GM12872 (cell line): Measurements from ENCODE around the gene MSRB1.

Experiments
- TF ChIP-seq, protein P1 (sequence below): IDR thresholded peaks from 3 replicates; pipeline ENCODE4 v1.5.1; 2011; ENCODE audit warnings: low read depth, mild to moderate bottlenecking, low read length, moderate library complexity; ENCODE audit not compliant: insufficient read depth

The MSRB1 gene

DNA sequence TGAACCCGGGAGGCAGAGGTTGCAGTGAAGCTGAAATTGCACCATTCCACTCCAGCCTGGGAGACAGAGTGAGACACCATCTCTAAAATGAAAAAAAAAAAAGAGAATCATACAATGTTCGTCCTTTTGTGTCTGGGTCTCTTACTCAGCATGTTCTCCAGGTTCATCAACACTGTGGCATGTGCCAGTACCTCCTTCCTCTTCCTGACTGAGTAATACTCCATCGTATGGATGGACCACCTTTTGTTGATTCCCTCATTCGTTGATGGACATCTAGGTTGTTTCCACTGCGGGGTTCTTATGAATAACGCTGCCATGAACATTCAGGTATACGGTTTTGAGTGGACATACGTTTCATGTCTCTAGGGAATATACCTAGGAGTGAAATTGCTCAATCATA lies 20.6 kb downstream of the MSRB1 start:
- TF ChIP-seq, protein P1, sequence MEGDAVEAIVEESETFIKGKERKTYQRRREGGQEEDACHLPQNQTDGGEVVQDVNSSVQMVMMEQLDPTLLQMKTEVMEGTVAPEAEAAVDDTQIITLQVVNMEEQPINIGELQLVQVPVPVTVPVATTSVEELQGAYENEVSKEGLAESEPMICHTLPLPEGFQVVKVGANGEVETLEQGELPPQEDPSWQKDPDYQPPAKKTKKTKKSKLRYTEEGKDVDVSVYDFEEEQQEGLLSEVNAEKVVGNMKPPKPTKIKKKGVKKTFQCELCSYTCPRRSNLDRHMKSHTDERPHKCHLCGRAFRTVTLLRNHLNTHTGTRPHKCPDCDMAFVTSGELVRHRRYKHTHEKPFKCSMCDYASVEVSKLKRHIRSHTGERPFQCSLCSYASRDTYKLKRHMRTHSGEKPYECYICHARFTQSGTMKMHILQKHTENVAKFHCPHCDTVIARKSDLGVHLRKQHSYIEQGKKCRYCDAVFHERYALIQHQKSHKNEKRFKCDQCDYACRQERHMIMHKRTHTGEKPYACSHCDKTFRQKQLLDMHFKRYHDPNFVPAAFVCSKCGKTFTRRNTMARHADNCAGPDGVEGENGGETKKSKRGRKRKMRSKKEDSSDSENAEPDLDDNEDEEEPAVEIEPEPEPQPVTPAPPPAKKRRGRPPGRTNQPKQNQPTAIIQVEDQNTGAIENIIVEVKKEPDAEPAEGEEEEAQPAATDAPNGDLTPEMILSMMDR: no peak

DNA sequence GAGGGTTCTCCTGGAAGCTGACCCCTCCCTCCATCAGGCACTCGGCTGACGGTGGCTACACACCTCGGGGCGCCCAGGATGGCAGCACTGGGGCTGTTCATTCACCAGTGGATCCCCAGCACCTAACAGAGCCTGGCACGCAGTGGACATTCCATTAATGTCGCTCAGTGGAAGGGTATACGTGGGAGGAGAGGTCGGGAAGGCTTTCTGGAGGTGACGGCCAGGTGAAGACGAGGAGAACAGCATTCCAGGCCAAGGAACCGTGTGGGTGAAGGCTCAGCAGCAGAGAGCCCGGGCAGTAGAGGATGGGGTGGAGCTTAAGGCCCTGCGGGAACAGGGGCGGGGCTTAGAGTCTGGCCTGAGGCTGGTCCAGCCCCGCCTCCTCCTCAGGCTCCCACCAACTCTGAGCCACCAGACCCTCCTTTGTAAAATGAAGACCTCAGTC lies 22.2 kb downstream of the MSRB1 start:
- TF ChIP-seq, protein P1: no peak

DNA sequence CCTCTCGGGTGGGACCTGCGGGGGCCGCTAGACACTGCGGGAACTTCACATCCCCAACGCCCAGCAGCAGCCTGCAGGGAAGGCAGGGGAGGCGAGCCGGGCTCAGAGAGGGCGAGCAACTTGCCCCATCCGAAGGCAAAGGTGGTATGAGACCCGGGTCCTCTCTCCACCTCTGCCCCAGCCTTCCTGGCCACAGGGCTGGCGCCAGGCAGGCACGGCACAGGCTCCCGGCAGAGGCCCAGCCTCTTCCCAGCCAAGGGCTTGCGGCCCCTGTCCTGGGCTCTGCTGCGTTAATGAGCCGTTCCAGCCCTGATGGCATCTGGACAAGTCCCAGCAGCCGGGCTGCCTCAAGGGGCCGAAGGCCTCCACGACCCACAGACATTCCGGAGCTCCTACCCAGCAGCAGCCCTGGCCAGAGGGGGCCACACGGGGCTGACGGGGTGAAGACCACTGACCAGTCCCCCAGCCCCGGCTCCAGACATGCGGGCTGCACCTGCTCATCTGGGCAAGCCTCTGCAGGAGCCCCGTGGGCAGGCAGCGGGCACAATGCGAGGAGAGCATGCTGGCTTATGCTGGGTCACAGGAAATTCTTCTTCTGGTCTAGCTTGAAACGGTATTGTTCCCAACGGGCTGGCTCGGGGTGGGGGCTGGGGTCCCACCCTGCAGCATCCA lies 23.5 kb downstream of the MSRB1 start:
- TF ChIP-seq, protein P1: no peak

DNA sequence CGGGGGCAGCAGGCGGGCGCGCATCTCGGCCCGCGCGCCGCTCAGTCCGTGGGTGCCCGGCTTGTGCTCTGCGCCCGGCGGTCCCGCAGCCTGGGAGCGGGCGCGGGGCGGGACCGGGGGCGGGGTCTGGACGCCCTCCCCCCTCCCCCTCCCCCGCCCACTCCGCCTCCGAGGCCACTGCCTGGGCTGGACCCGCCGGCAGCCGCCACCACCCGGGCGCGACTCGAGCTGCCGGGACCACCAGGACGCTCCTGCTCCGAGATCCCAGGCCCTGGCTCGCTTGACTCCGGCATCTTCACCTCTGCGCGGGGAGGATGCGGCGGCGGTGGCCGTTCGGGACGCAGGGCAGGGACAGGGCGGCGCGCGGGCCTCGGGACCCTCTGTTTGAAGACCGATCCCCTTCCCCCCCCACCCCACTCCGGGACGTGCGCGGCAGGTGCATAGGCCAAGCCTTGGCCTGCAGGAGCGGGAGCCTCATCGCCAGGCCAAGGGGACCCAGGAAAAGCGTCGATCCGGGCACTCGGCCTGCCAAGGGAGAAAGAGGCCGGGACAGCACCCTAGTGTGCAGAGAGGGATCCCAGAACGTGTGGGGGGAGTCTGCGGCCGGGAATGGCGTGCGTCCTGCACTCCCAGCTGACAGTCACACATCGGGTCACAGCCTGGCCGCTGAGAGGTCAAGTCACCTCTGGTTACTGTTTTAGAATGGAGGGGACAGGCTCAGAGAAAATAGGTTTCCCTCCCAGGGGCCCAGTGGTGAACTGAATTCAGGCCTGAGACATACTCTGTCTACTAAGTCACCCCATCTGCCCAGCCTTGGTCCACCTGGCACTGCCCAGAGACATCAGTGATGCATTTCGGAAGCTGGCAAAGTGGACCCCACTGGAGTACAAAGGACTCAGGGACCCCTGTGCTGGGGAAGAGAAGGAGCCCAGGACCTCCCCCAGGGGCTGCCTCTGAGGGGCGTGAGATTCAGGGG lies 24.4 kb downstream of the MSRB1 start, which contains the start of gene HS3ST6:
HS3ST6 (minus strand) TSS at position 65 of the 976 bp plus-strand sequence. CDS start 92 bp downstream, outside the sequence.
- TF ChIP-seq, protein P1: no peak

DNA sequence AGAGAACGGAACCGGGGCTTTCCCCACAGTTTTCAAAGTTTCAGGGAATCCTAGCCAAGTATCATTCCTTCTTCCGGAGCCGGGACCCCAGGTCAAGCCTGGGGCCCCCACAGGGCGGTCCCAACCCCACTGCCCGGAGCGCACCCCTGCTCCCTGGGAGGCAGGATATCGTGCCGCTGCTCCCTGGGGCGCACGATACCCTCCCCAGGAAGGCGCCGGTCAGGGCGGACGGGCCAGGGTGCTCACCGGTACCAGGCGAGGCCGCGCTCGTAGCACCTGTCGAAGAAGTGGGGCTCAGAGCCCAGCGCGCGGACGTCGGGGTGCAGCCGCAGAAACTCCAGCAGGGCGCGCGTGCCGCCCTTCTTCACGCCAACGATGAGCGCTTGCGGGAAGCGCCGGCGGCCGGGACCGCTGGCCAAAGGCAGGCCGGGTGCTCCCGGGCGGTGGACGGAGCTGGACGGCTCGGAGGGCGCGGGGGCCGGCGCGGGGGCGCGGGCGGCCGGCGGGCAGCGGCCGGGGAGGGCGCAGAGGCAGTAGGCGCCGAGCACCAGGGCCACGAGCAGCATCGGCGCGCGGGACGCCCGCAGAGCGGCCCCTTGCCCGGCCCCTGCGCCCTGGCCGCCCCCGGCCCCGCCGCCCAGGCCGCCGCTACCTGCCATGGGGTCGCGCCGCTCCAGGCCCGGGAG lies 25.2 kb downstream of the MSRB1 start:
- TF ChIP-seq, protein P1: no peak

DNA sequence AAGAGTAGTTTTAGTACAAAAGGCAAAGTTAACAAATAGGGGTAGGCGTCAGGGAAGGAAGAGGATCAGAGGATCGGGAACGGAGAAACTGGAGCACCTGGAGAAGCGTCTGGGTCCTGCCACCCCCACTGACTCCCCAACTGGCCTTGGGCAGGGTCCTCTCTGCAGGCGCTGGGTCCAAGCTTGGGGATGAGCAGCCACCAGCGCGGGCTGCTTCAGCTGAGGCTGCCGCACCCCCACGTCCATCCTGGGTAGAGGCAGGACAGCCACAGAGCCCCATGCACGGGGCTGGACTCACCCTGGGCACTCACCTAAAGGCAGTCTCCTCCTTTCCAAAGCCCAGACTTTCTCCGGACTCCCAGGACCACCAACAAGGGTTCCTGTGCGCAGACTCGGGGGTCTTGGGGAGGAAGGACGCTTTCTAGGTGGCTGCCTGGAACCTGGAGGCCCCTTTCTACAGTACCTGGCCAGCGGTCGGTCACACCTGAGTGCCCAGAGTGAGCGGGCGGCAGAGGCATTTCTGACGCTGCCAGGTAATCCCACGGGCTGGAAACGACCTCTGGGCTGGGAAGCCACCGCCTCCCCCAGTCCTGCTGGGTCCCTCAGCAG lies 25.8 kb downstream of the MSRB1 start:
- TF ChIP-seq, protein P1: no peak
